HG03575 (cell line): Measurements from ENCODE around the gene ZMYND8.
"Not testable (repeated sequence)": the region's sequence is repeated elsewhere in the genome, so short reads cannot be mapped to it uniquely, and the experiment has no call there.

ENCODE experiments used
- ATAC-seq: cut with Tn5 transposase; IDR thresholded peaks from one replicate; pipeline ENCODE4 v1.9.1; 2021; ENCODE audit not compliant: unreplicated experiment, insufficient number of reproducible peaks, low FRiP score; ENCODE audit errors: extremely low read depth

Gene ZMYND8

DNA sequence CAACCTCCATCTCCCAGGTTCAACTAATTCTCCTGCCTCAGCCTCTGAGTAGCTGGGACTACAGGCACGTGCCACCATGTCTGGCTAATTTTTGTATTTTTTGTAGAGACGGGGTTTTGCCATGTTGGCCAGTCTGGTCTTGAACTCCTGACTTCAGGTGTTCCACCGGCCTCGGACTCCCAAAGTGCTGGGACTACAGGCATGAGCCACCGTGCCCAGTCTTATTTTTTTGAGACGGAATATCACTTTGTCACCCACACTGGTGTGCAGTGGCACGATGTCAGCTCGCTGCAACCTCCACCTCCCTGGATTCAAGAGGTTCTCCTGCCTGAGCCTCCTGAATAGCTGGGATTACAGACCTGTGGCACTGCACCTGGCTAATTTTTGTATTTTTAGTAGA lies 17.6 kb upstream of the ZMYND8 start:
- not testable (repeated sequence) for ATAC-seq

DNA sequence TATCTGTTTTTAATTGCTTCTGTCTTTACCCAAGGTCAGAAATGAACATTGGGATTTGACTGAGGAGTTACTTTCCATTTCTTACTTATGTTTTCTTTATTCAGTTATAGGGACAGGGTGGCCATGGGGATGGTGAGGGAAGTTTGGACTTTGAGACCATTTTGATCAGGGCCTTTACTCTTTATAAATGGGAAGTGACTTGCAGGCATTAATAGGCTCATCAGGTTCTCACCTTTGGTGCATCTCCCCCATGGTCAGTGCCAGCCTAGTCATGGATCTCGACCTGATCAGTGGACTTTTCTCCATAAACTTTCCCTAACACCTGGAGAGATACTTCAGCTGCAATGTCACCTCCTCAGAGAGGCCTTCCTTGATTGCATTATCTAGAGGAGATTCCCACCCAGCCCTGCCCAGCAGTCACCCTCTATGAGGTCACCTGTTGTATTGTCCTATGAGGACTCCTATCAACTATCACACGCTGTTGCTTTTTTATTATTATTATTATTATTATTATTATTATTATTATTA lies 16.8 kb upstream of the ZMYND8 start:
- no peak for ATAC-seq

DNA sequence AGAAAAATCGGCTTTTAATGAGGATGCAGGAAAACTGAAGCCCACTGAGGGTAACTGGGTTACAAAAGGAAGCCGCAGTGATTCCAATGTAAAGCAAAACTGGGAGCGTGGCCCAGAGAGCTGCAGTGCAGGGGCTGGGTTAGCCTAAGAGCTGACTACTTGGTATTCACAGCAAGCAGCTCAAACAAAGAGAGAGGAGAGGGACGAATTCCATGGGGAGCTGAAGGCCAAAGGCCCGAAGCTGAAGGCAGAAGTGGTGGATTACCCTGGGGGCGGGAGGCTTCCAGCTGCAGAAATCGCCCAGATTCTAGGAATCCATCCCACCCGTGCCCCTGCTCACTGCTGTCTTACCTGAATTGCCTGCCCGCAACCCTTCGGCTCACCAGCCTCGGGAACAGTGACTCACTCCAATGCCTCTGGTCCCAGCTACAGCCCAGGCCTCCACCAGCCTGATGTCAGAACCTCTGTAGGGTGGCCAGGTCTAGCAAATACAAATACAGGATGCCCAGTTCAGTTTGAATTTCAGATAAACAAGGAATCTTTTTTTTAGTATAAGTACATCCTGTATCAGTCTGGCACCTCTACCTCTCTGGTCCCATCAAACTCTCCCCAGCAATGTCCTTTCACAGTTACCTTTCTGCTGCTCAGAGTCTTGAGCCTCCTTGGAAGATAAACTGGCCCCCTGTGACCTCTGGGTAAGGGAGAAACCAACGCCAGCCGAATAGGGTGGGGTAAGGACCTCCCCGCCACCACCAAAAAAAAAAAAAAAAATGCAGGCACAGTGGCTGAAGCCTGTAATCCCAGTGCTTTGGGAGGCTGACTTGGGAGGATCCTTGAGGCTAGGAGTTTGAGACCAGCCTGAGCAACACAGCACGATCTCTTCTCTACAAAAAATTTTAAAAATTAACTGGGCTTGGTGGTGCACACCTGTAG lies 14.6 kb upstream of the ZMYND8 start:
- ATAC-seq: no peak

DNA sequence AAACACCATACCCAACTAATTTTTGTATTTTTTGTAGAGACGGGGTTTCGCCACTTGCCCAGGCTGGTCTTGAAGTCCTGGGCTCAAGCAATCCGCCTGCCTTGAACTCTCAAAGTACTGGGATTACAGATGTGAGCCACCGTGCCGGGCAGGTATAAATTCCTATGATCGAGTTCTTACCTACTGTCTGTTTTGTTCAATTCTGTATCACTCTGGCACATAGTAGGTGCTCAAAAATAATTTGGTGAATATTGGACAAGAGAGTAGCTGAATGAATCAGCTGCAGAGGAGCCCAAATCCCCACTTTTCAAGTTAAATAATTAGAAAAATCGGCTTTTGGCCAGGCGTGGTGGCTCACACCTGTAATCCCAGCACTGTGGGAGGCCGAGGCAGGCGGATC lies 13.7 kb upstream of the ZMYND8 start:
- no peak for ATAC-seq

DNA sequence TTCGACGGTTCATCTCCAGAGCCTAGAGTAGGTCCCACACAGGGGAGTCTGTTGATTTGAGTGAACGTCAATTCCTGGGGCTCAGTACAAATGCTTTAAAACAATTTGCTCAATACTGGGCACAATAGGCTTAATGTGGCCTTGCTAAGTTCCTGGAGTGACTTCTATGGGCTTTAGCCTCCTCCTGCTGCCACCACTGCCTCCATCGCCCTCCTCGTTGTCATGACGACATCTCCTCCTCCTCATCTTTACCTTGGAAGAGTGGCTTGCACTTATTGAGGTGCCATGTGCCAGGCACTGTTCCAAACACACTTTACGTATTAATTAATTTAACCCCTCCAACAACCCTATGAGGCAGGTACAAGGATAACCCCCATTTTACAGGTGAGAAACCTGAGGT lies 11.8 kb upstream of the ZMYND8 start:
- ATAC-seq: no peak

DNA sequence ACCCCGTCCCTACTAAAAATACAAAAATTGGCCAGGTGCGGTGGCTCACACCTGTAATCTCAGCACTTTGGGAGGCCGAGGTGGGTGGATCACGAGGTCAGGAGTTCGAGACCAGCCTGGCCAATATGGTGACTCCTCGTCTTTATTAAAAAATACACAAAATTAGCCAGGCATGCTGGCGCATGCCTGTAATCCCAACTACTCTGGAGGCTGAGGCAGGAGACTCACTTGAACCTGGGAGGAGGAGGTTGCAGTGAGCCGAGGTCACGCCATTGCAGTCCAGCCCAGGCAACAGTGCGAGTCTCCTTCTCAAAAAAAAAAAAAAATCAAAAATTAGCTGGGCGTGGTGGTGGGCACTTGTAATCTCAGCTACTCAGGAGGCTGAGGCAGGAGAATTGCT lies 9.8 kb upstream of the ZMYND8 start:
- ATAC-seq: not testable (repeated sequence)

DNA sequence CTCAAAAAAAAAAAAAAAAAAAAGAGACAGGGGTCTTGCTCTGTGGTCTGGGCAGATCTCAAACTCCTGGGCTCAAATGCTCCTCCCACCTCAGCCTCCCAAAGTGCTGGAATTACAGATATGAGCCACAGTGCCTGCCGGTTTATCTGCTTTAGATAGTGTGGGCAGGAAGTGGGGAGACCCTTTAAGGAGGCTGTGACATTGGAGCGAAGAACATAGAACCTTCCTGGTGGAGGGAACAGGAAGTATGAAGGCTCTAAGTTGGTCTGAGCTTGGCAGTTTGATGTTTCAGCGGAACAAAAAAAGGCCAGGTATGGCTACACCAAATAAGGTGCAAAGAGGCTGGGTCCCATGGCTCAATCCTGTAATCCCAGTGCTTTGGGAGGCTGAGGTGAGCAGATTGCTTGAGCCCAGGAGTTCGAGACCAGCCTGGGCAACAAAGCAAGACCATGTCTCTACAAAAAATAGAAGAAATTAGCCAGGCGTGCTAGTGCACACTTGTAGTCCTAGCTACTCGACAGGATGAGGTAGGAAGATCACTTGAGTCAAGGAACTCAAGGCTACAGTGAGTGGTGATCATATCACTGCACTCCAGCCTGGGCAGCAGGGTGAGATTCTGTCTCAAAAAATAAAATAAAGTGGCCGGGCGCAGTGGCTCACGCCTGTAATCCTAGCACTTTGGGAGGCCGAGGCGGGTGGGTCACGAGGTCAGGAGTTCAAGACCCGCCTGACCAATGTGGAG lies 8.7 kb upstream of the ZMYND8 start:
- no peak for ATAC-seq

DNA sequence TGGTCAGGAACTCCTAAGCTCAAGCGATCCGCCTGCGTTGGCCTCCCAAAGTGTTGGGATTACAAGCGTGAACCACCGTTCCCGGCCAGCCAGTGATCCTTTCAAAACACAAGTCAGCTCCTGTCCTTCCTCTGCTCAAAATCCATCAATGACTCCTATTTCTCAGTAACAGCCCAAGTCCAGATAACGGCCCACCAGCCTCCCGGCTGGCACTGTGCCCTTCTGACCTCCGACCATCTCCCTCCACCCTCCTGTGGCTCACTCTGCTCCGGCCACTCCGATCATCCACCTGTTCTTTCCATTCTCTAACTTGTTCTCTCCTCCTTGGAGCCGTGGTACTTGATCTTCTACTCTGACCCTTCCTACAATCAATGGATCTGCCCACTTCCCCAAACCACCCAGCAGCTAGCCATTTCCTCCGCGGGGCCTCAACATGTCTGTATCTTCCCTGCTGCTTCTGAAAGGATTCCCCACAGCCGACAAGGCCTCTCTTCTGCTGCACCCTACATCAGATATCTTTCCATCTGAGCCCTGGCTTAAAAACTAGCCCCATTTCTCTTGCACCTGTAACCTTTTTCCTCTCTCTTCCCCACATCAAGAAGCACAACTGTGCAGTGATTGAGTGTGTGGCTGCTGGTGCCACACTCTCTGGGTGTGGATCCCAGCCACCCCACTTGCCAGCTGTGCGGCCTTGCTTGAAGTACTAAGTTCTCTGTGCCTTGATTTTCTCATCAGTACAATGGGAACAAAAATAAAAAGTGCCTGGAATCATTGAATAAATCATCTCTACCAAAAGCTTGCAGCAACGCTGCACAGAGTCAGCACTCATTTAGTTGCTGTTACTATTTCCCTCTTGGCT lies 6.1 kb upstream of the ZMYND8 start:
- ATAC-seq: no peak

DNA sequence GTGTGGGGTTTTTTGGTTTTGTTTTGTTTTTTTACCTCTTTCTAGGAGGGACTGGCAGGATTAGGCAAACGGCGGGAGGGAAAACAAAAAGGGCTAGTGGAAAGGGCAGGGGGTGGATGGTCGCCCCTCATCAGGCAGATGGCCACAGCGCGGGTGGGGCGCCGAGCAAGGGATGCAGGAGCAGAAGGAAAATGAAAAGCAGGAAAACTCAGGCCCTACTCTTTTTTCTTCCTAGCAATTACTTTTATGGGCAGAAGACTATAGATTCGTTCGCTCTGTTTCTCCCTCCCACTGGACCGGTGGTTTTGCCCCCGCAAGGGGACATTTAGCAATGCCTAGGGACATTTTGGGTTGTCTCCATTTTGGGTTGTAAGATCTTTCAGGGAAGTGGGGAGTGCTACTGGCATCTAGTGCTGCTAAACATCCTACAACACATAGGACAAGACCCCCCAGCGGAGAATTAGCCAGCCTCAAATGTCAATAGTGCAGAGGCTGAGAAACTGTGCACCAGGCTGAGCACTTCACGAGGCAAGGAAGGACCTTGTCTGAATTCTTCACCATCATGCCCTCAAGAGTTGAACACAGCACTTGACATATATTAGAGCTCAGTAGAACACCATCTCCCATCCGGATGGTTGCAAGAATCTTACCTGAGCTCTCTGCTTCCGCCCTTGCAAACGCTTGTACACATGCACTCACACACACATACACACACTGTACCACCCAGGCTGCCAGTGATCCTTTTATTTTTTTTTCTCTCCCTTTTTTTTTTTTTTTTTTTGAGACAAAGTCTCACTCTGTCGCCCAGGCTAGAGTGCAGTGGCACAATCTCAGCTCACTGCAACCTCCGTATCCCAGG lies 4.8 kb upstream of the ZMYND8 start:
- no peak for ATAC-seq

DNA sequence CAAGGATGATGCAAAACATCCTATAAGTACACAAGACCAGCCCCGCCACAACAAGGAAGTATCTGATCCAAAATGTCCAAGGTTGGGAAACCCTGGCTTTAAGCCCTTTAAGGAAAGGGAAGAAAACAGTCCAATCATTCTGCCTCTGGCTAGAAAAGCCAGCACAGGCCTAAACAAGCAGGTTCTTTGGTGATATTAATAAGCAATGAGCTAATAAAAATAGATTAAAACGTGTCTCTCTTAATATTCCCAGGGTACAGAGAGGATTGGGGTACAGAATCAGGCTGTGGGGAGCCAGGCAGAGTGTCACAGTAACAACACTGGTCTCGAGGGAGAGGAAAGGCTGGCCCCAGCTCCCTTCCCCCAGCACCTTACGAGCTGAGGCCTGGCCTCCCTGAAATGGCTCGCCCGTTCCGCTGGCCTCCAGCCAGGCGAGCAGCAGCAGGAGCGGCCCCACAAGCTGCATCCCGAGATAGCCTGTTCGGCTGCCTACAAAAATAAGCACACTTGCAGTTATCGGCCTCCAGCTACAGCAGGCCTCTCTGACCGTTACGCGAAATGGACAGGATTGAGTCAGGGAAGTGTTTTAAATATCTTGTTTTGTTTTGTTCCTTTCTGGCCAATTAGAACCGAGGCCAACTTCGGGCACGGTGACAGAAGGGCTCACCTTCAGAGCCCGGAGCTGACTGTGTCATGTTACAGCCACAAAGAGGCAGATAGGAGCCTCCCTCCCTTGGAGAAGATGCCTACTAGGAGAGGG lies 4.0 kb upstream of the ZMYND8 start:
- no peak for ATAC-seq

DNA sequence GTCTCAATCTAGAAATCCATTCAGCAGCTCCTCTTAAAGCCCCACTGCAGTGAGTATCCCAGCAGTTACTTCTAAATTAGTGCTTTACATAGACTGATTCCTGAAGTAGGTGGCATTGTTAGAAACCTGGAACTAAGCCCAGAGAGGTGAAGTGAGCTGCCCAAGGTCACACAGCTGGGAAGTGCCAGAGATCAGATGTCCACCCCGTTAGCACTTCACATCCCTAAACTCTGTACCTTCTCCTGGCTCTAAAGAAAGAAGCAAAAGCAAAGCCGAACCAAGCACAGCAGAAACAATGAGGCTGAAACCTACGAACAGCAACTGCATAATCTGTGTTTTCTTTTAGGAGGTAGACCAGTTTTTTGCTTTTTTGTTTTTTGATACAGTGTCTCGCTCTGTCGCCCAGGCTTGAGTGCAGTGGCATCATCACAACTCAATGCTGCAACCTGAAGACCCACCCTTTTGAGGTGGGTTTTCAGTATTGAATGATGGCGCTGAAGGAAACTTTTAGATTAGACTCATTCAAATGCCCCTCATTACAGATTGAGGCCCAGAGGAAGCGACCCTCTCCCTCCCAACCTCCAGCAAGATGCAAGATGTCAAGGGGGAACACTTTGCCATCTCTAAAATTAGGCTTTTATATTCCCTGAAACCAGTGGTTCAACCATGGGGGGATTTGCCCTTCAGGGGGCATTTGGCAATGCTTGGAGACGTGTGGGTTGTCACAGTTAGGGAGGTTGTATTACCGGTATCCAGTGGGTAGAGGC lies 3.2 kb upstream of the ZMYND8 start:
- ATAC-seq: no peak

DNA sequence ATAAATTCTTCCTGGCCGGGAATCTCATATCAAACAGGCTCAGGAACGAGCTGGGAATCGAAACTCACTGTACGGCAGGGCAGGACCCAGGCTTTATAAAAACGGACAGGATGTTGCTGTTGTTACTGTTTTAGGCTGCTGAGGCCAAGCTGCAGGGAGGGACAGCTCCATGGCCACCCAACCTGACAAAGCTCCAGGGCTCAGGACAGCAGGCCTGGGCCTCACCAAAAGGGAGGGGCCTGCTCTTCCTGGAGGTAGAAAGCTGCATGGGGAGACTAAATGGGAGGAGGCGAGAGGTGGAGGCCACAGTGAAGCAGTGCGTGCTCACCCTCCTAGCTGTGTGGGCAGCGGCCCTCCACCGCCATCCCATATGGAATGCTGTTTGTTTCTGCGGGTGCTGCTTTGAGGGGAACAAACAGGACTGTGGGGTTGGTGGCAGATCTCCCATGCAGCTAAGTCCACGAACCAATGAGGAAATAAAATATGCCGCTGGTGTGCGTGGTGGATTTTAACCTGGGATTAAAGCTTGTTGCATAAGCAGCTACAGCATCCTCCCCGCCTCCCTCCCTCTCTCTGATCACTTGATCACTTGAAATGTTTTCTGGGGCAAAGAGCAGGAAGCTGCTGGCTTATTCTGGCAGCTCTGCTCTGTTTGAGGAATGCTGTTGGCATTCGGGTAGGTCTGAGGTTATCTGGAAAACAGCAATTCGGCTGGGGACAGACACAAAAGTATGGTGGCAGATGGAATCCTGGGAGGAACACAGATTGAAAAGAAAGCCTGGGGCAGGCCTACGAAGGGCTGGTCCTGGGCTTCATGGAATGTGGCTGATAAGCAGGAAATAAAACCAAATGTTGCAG lies 2.4 kb upstream of the ZMYND8 start:
- no peak for ATAC-seq

DNA sequence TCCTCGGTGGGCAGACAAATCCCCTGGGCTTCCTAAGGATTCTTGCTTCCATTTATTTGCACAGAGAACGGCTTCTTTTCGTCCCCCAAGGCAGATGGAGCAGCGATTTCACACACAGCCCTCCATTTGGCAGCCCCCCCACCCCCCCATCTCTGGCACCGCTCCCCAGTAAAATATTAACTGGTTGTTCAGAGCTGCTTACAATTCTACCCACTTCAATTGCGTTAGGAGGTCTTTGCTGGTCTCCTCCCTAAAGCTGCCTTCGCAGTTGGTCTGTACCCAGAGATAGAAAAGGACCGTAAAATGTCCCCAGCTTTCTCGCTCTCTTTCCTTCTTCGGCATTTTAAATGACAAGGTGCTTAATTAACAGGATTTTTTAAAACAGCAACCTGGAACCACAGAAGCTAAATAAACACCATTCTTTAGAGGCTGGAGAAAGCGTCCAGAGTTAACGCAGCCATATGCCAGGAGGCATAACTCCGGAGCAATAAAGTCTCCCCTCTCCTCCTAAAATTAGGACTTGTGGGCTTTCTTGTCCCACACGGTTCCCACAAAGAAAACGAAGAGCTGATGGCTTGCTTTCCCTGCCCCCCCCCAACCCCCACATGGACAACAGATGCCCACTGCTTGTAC lies 1.7 kb upstream of the ZMYND8 start:
- ATAC-seq: no peak

DNA sequence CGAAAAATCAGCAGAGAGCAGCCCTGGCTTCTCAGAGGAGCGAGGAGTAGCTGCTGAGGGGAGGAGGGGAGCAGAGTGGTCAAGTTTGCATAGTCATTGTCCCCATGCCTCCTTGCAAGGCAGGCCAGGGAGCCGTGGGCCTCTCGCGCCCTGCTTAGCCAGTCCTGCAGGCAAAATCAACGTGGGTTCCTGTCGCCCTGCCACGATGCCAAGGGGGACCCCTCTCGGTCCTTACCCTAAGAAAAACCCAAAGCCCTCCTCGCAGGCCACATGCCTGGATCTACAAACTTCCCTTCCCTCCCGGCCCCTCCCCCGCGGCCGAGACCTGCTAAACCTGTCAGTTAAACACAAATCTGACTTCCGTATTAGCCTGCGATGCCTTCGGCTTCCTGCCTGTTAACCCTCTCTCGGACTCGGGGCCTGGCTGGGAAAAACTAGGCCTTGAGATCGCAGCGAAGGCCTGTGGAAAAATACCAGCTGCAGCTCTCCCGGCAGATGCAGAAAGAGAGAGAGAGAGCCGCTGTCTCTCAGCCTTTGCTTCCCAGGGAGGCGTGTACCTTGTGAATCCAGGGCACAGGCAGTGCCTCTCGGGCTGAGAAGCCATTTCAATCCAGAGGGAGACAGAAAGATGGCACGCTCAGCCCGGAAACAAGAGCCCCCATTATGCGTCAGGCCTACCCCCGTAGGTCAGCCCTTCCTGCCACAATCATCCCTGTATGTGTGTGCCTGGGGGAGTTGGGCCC lies 968 bp upstream of the ZMYND8 start:
- ATAC-seq: no peak

DNA sequence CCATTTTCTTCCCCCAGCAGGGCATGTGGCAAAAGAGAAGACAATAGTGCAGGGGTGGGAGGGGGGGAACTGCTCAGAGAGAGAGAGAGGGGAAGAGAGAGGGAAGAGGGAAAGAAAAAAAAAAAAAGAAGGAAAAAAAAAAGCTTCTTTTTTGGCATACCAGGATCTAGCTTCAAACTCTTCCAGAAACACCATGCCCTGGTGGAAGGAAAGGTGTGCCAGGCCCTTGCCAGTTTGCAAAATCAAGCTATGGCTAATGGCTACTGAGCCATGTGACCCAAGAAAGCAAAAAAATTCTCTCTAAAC lies 326 bp downstream of the ZMYND8 start:
- ATAC-seq: no peak
